H9 (cell line): ENCODE data around the gene ROPN1B. TPM values are rescaled to one million over a fixed set of nuclear protein-coding genes. Genes with fewer than 3 reads are reported as not detected.
"Not testable (repeated sequence)": the region's sequence is repeated elsewhere in the genome, so short reads cannot be mapped to it uniquely, and the experiment has no call there.

Source experiments
- DNase-seq: peaks from one replicate; pipeline ENCODE4 v3.0.0-alpha.2; 2017
- H2AFZ ChIP-seq: one replicate; pipeline ENCODE4 v1.6.1; 2013; ENCODE audit warnings: mild to moderate bottlenecking, low read length, control low read depth, moderate library complexity
- H2AK5ac ChIP-seq: 2 replicates; pipeline ENCODE4 v1.6.1; 2013; ENCODE audit warnings: low read length, control low read depth, mixed read lengths; ENCODE audit not compliant: insufficient read length
- H2BK120ac ChIP-seq: one replicate; pipeline ENCODE4 v1.6.1; 2013; ENCODE audit warnings: low read depth, mild to moderate bottlenecking, low read length, control low read depth, inconsistent platforms; ENCODE audit not compliant: poor library complexity, severe bottlenecking
- H2BK12ac ChIP-seq: 2 replicates; pipeline ENCODE4 v1.6.1; 2013; ENCODE audit warnings: low read length, control low read depth, mixed read lengths, low read depth; ENCODE audit not compliant: insufficient read length
- H2BK15ac ChIP-seq: 2 replicates; pipeline ENCODE4 v1.6.1; 2013; ENCODE audit warnings: low read depth, low read length, control low read depth
- H2BK20ac ChIP-seq: one replicate; pipeline ENCODE4 v1.6.1; 2013; ENCODE audit warnings: low read depth, mild to moderate bottlenecking, low read length, control low read depth, inconsistent platforms; ENCODE audit not compliant: poor library complexity, severe bottlenecking
- H2BK5ac ChIP-seq: 2 replicates; pipeline ENCODE4 v1.6.1; 2013; ENCODE audit warnings: low read length, control low read depth, mixed read lengths; ENCODE audit not compliant: insufficient read length
- H3K14ac ChIP-seq: 2 replicates; pipeline ENCODE4 v1.6.1; 2013; ENCODE audit warnings: low read length, control low read depth; ENCODE audit not compliant: insufficient read depth
- H3K18ac ChIP-seq: 2 replicates; pipeline ENCODE4 v1.6.1; 2013; ENCODE audit warnings: low read depth, mild to moderate bottlenecking, mixed read lengths, low read length, control low read depth; ENCODE audit not compliant: insufficient read length
- H3K23ac ChIP-seq: 2 replicates; pipeline ENCODE4 v1.6.1; 2013; ENCODE audit warnings: low read length, control low read depth, mixed read lengths, low read depth; ENCODE audit not compliant: insufficient read length
- H3K23me2 ChIP-seq: 2 replicates; pipeline ENCODE4 v1.6.1; 2013; ENCODE audit warnings: low read depth, mild to moderate bottlenecking, mixed read lengths, low read length, control low read depth; ENCODE audit not compliant: insufficient read length, poor library complexity, severe bottlenecking
- H3K27ac ChIP-seq: 2 replicates; pipeline ENCODE4 v1.5.1; 2013; ENCODE audit warnings: low read length, control low read depth, mixed read lengths, low read depth; ENCODE audit not compliant: insufficient read length
- H3K27me3 ChIP-seq: 2 replicates; pipeline ENCODE4 v1.6.1; 2013; ENCODE audit warnings: low read length, control low read depth, inconsistent platforms; ENCODE audit not compliant: insufficient read depth
- H3K4ac ChIP-seq: 2 replicates; pipeline ENCODE4 v1.6.1; 2013; ENCODE audit warnings: low read depth, mild to moderate bottlenecking, control low read depth, inconsistent platforms, low read length, moderate library complexity
- H3K4me1 ChIP-seq: 2 replicates; pipeline ENCODE4 v1.6.1; 2013; ENCODE audit warnings: low read length, control low read depth, inconsistent platforms; ENCODE audit not compliant: insufficient read depth
- H3K4me2 ChIP-seq: 2 replicates; pipeline ENCODE4 v1.6.1; 2013; ENCODE audit warnings: low read length, control low read depth, mixed read lengths; ENCODE audit not compliant: insufficient read length, insufficient read depth
- H3K56ac ChIP-seq: 2 replicates; pipeline ENCODE4 v1.6.1; 2013; ENCODE audit warnings: low read depth, mild to moderate bottlenecking, mixed read lengths, low read length, control low read depth; ENCODE audit not compliant: insufficient read length
- H3K79me1 ChIP-seq: 2 replicates; pipeline ENCODE4 v1.6.1; 2013; ENCODE audit warnings: low read depth, mild to moderate bottlenecking, moderate library complexity, low read length, control low read depth, inconsistent platforms; ENCODE audit not compliant: insufficient read depth, poor library complexity, severe bottlenecking
- H3K79me2 ChIP-seq: 2 replicates; pipeline ENCODE4 v1.6.1; 2013; ENCODE audit warnings: low read length, control low read depth, inconsistent platforms; ENCODE audit not compliant: insufficient read depth
- H3K9ac ChIP-seq: 2 replicates; pipeline ENCODE4 v1.6.1; 2013; ENCODE audit warnings: low read length, control low read depth, mixed read lengths; ENCODE audit not compliant: insufficient read length; ENCODE audit errors: extremely low read depth
- H3K9me3 ChIP-seq: one replicate; pipeline ENCODE4 v1.6.1; 2013; ENCODE audit warnings: low read depth, low read length, inconsistent platforms; ENCODE audit not compliant: control insufficient read depth
- H3T11ph ChIP-seq: one replicate; pipeline ENCODE4 v1.6.1; 2013; ENCODE audit warnings: mild to moderate bottlenecking, low read length, control low read depth, inconsistent platforms
- H4K20me1 ChIP-seq: one replicate; pipeline ENCODE4 v1.6.1; 2013; ENCODE audit not compliant: control insufficient read depth, insufficient read length, insufficient read depth
- H4K5ac ChIP-seq: 2 replicates; pipeline ENCODE4 v1.6.1; 2013; ENCODE audit warnings: low read depth, mild to moderate bottlenecking, mixed read lengths, low read length, control low read depth; ENCODE audit not compliant: insufficient read length
- H4K8ac ChIP-seq: replicated peaks from 2 replicates; pipeline ENCODE4 v1.6.1; 2013; ENCODE audit warnings: low read length, control low read depth, mixed read lengths, low read depth; ENCODE audit not compliant: insufficient read length
- H4K91ac ChIP-seq: 2 replicates; pipeline ENCODE4 v1.6.1; 2013; ENCODE audit warnings: low read depth, mild to moderate bottlenecking, moderate library complexity, mixed read lengths, low read length, control low read depth; ENCODE audit not compliant: insufficient read length
- H3K27ac Mint-ChIP-seq, 3 experiments: 2 replicates in 2 of 3; 3 replicates in 1 of 3; pipeline ENCODE4 v1.8.0; 2020 to 2021; ENCODE audit warnings: mixed read lengths in 3 of 3, mild to moderate bottlenecking in 1 of 3, moderate library complexity in 1 of 3
- H3K27me3 Mint-ChIP-seq: 2 replicates; pipeline ENCODE4 v1.8.0; 2021; ENCODE audit warnings: low read depth, mild to moderate bottlenecking, moderate library complexity, mixed read lengths
- H3K36me3 Mint-ChIP-seq, 3 experiments: 2 replicates in 2 of 3; 3 replicates in 1 of 3; pipeline ENCODE4 v1.8.0; 2020 to 2021; ENCODE audit warnings: low read depth in 3 of 3, mixed read lengths in 3 of 3; ENCODE audit not compliant: insufficient read depth in 1 of 3
- H3K4me1 Mint-ChIP-seq, 2 experiments: 2 replicates each; pipeline ENCODE4 v1.8.0; 2020; ENCODE audit warnings: mixed read lengths in 2 of 2
- H3K4me3 Mint-ChIP-seq, 2 experiments: 2 replicates in 1 of 2; 3 replicates in 1 of 2; pipeline ENCODE4 v1.8.0; 2020 to 2021; ENCODE audit warnings: mild to moderate bottlenecking in 2 of 2, mixed read lengths in 2 of 2, moderate library complexity in 1 of 2
- H3K9me3 Mint-ChIP-seq, 2 experiments: 2 replicates in 1 of 2; 3 replicates in 1 of 2; pipeline ENCODE4 v1.8.0; 2020; ENCODE audit warnings: mild to moderate bottlenecking in 2 of 2, mixed read lengths in 2 of 2, moderate library complexity in 1 of 2
- WGBS: extraction: QIAGEN DNeasy Blood & Tissue Kit; methylation state at CpG from one replicate; pipeline ENCODE4 v1.1.7; 2013; ENCODE audit warnings: missing lambda C conversion rate, low lambda C conversion rate, mixed read lengths; ENCODE audit not compliant: insufficient read length; ENCODE audit errors: extremely low coverage; 5-methylcytosine and 5-hydroxymethylcytosine counted together
- total RNA-seq: library from RNA; stranded (reverse); gene quantifications from 2 replicates; pipeline ENCODE4 v1.2.1, GENCODE V29; 2021

The ROPN1B gene
- total RNA-seq, 1 experiment from 2014 or later = not detected

DNA sequence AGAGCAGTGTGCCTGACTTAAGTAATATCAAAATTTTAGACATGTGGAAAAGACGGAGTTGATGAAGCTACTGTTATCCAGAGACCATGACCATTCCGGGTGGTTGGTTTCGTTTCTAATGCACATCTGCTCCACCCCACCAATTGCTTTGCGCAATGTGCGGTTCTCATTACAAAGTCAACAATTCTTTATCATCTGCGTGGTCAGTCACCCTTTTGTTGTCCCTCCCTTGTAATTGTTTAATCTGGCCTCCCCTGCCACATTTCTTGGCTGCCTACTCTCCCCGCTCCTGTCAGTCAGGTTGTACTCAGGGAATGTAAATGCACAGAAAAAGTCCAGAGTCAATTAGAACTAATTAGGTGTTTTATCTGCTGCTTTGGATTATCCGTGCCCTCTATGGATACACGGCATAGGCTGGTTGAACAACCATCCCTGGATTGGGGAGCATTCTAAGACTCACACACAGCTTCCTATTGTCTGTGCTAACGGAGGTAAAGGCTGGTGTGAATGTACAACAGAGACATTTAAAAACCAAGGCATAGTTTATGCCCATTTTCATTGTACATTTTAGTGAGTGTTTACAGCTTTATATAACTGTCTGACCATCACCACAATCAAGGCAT is 33.6 kb upstream of the ROPN1B start:
- H2BK20ac ChIP-seq, H2BK5ac ChIP-seq, H3T11ph ChIP-seq, H3K18ac ChIP-seq, H2BK12ac ChIP-seq, H4K5ac ChIP-seq, H3K4ac ChIP-seq, DNase-seq, H3K4me2 ChIP-seq, H3K56ac ChIP-seq, H3K23ac ChIP-seq, H3K9me3 Mint-ChIP-seq, H4K20me1 ChIP-seq, H3K79me1 ChIP-seq, H3K9me3 ChIP-seq, H2AK5ac ChIP-seq, H3K27ac Mint-ChIP-seq, H3K14ac ChIP-seq, H3K27ac ChIP-seq, H3K9ac ChIP-seq, H4K91ac ChIP-seq, H3K27me3 Mint-ChIP-seq, H3K4me1 ChIP-seq, H2BK120ac ChIP-seq, H4K8ac ChIP-seq, H3K79me2 ChIP-seq, H2BK15ac ChIP-seq, H3K4me3 Mint-ChIP-seq, H3K23me2 ChIP-seq, H3K36me3 Mint-ChIP-seq, H3K27me3 ChIP-seq, H2AFZ ChIP-seq: not testable (repeated sequence)
- no CpG with 5 or more reads among the region's 10 CpGs for WGBS
- peaks cover 9 to 13% of the 10 kb centered on the region in 2 experiments for H3K4me1 Mint-ChIP-seq
